ENCODE data around the gene MLANA. TPM values are rescaled to one million over a fixed set of nuclear protein-coding genes. Genes with fewer than 3 reads are reported as not detected.

MLANA gene
- total and polyA plus RNA-seq, 2 experiments from 2014 or later: not detected

DNA sequence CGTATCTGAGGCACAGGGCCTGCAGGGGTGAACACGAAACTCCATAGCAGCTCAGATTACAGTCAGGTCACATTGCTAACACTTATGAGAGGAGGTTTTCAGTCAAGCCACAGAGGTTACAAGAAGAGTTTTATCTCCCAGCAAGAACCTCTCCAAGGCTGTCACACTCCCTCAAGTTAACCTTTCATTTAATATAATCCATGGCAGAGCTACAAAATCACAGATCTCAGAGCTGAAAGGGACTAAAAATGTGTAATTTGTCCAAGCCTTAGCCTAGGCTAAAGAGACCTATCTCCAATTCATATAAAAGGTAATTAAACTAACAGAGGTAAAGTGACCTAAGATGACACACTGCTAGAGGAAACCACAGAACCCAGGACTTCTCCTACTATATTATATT lies 57.2 kb downstream of the MLANA start:
- Histone ChIP-seq H3K9me3 (ENCODE audit: low read depth) (no peaks in the 10 kb centered on the region), H2AFZ (no peak overlapping the region), H3K36me3 (replicated peaks; ENCODE audit: insufficient read depth, low read depth) (no peaks in the 10 kb centered on the region), H4K20me1 (ENCODE audit: insufficient read depth, poor library complexity, severe bottlenecking) (no peaks in the 10 kb centered on the region), H3K27me3 (no peaks in the 10 kb centered on the region), H3K79me2 (no peaks in the 10 kb centered on the region), H3K4me2 (no peak overlapping the region), H3K4me3 (no peak overlapping the region), H3K27ac (no peak overlapping the region), H3K4me1 (ENCODE audit: insufficient read depth) (peaks cover 5% of the 10 kb centered on the region), H3K9me2 (replicated peaks; ENCODE audit: insufficient read depth) (no peaks in the 10 kb centered on the region)
- DNase-seq (ENCODE audit: low spot score): no peak
- 35% methylated on average over 2 of the region's 2 CpGs for WGBS (ENCODE audit: low lambda C conversion rate, missing lambda C conversion rate)
- no peak for TF ChIP-seq EZH2phosphoT487 (IDR thresholded peaks at IDR 0.05; ENCODE audit: low read depth, severe bottlenecking, unreplicated experiment)
- TF ChIP-seq EZH2 (IDR thresholded peaks at IDR 0.05; ENCODE audit: borderline replicate concordance): no peak
- TF ChIP-seq, protein P1, sequence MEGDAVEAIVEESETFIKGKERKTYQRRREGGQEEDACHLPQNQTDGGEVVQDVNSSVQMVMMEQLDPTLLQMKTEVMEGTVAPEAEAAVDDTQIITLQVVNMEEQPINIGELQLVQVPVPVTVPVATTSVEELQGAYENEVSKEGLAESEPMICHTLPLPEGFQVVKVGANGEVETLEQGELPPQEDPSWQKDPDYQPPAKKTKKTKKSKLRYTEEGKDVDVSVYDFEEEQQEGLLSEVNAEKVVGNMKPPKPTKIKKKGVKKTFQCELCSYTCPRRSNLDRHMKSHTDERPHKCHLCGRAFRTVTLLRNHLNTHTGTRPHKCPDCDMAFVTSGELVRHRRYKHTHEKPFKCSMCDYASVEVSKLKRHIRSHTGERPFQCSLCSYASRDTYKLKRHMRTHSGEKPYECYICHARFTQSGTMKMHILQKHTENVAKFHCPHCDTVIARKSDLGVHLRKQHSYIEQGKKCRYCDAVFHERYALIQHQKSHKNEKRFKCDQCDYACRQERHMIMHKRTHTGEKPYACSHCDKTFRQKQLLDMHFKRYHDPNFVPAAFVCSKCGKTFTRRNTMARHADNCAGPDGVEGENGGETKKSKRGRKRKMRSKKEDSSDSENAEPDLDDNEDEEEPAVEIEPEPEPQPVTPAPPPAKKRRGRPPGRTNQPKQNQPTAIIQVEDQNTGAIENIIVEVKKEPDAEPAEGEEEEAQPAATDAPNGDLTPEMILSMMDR (IDR thresholded peaks at IDR 0.05; ENCODE audit: poor library complexity): no peak

DNA sequence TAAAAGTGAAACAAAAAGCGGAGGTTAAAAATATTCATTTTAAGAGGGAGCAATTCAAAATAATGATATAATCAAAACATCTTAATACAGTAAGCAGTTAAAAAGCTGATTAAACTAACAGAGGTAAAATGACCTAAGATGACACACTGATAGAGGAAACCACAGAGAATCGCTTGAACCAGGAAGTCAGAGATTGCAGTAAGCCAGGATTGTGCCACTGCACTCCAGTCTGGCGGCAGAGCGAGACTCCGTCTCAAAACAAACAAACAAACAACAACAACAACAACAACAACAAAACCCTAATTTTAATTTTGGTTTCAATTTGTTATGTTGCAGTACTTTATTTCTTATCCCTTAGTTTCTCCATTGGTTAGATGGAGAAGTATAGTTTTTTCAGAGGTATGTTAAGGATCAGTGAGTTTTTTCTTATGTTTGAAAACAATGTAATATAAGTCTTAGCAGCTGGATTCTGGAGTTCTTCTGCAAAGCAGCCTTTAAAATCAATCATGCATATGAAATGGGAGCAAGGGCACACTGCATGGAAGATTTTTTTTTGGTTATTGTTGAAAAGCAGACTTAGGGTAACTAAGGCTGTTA lies 58.5 kb downstream of the MLANA start:
- no peak overlapping the region for H3K4me3 ChIP-seq
- no peak overlapping the region for H3K27ac ChIP-seq
- H3K36me3 ChIP-seq (replicated peaks; ENCODE audit: insufficient read depth, low read depth): no peaks in the 10 kb centered on the region
- H3K27me3 ChIP-seq: no peaks in the 10 kb centered on the region
- peak; percentile 4 for DNase-seq (ENCODE audit: low spot score)
- 36% methylated on average over 5 of the region's 5 CpGs for WGBS (ENCODE audit: low lambda C conversion rate, missing lambda C conversion rate)
- H3K9me3 ChIP-seq (ENCODE audit: low read depth): no peaks in the 10 kb centered on the region
- no peaks in the 10 kb centered on the region for H4K20me1 ChIP-seq (ENCODE audit: insufficient read depth, poor library complexity, severe bottlenecking)
- H3K79me2 ChIP-seq: no peaks in the 10 kb centered on the region
- H3K9me2 ChIP-seq (replicated peaks; ENCODE audit: insufficient read depth): no peaks in the 10 kb centered on the region
- peaks cover 5% of the 10 kb centered on the region for H3K4me1 ChIP-seq (ENCODE audit: insufficient read depth)
- TF ChIP-seq EZH2phosphoT487 (IDR thresholded peaks at IDR 0.05; ENCODE audit: low read depth, severe bottlenecking, unreplicated experiment) (no peak), EZH2 (IDR thresholded peaks at IDR 0.05; ENCODE audit: borderline replicate concordance) (no peak)
- TF ChIP-seq, protein P1 (IDR thresholded peaks at IDR 0.05; ENCODE audit: poor library complexity): no peak
- H3K4me2 ChIP-seq: peak overlapping the region; percentile 56
- H2AFZ ChIP-seq: no peak overlapping the region

DNA sequence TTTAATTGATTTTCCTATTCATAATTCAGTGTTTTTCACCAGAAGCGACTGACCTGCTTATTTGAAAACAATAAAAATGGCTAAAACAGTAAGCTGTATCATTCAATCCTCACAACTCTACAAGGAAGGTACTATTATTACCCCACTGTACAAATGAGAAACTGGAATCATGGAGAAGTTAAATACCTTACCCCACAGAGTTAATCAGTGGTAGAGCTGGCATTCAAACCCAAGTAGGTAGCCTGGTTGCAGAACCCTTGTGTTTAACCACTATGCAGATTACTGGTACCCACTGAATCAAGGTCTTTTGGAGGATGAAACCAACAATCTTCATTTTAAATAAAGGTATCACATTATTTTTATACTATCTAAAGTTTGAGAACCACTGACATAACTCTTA lies 59.6 kb downstream of the MLANA start:
- H2AFZ ChIP-seq: no peak overlapping the region
- H3K4me3 ChIP-seq: no peak overlapping the region
- no peaks in the 10 kb centered on the region for H3K27me3 ChIP-seq
- no peaks in the 10 kb centered on the region for H3K9me2 ChIP-seq (replicated peaks; ENCODE audit: insufficient read depth)
- peaks cover 5% of the 10 kb centered on the region for H3K4me1 ChIP-seq (ENCODE audit: insufficient read depth)
- 96% methylated on average over 1 of the region's 1 CpG for WGBS (ENCODE audit: low lambda C conversion rate, missing lambda C conversion rate)
- H3K4me2 ChIP-seq: no peak overlapping the region
- no peaks in the 10 kb centered on the region for H4K20me1 ChIP-seq (ENCODE audit: insufficient read depth, poor library complexity, severe bottlenecking)
- no peaks in the 10 kb centered on the region for H3K9me3 ChIP-seq (ENCODE audit: low read depth)
- no peak overlapping the region for H3K27ac ChIP-seq
- H3K36me3 ChIP-seq (replicated peaks; ENCODE audit: insufficient read depth, low read depth): no peaks in the 10 kb centered on the region
- no peak for DNase-seq (ENCODE audit: low spot score)
- H3K79me2 ChIP-seq: no peaks in the 10 kb centered on the region
- TF ChIP-seq, protein P1 (IDR thresholded peaks at IDR 0.05; ENCODE audit: poor library complexity): no peak
- no peak for TF ChIP-seq EZH2 (IDR thresholded peaks at IDR 0.05; ENCODE audit: borderline replicate concordance)
- TF ChIP-seq EZH2phosphoT487 (IDR thresholded peaks at IDR 0.05; ENCODE audit: low read depth, severe bottlenecking, unreplicated experiment): no peak
